HepG2 (cell line): Measurements from ENCODE around the gene KIF1B. TPM values are rescaled to one million over a fixed set of nuclear protein-coding genes. Genes with fewer than 3 reads are reported as not detected.

ENCODE experiments used
- ATAC-seq: fragments of 200-7000 bp; cut with Tn5 transposase; 3 replicates; pipeline ENCODE4 v1.9.1; 2020; ENCODE audit warnings: mild to moderate bottlenecking, moderate library complexity
- BruUV-seq: library from RNA; stranded (reverse); fragments of 400-500 nt; replicated peaks from 2 replicates; lab custom pipeline; 2021; lab: Mats Ljungman, UMichigan
- CTCF ChIA-PET: fragments of 300-600 bp; formaldehyde crosslinking; extraction: SDS; loops from one replicate; lab custom pipeline; 2021; ENCODE audit warnings: low total read pairs, inconsistent platforms, low intra/inter-chr PET ratio; lab: Yijun Ruan, JAX
- POLR2A ChIA-PET: fragments of 350-600 bp; sonication (Branson Sonifier 250); formaldehyde crosslinking; loops from one replicate; lab custom pipeline; 2020; ENCODE audit warnings: antibody characterized with exemption, inconsistent platforms; lab: Yijun Ruan, JAX
- DNase-seq: peaks from one replicate; pipeline ENCODE4 v3.0.0-alpha.2; 2015; ENCODE audit warnings: low spot score
- FAIRE-seq: peaks from 3 replicates; lab custom pipeline; 2011; peaks lifted over from hg19 to GRCh38; lab: Jason Lieb, UNC
- H2AFZ ChIP-seq: one replicate; pipeline ENCODE4 v1.6.1; 2011; ENCODE audit warnings: low read length, inconsistent platforms
- H3K27ac ChIP-seq: fragments of 300-600 bp; 3 replicates; pipeline ENCODE4 v1.8.0; 2011; ENCODE audit warnings: mixed run types, mild to moderate bottlenecking, mixed read lengths, low read length, inconsistent platforms; ENCODE audit not compliant: insufficient read depth; ENCODE audit errors: extremely low read length
- H3K27me3 ChIP-seq, 2 experiments: fragments of 200-600 bp in 1 of 2; 2 replicates in 1 of 2; 3 replicates in 1 of 2; pipeline versions ENCODE4 v1.6.0 to v1.8.0; 2011; ENCODE audit warnings: low read length in 2 of 2, mild to moderate bottlenecking in 2 of 2, moderate library complexity in 2 of 2, inconsistent platforms in 1 of 2; ENCODE audit not compliant: insufficient read depth in 2 of 2, control insufficient read depth in 1 of 2
- H3K36me3 ChIP-seq, 2 experiments: fragments of 200-600 bp in 1 of 2; replicated peaks in 1 of 2; 2 replicates in 1 of 2; 3 replicates in 1 of 2; pipeline versions ENCODE4 v1.5.1 to v1.8.0; 2011; ENCODE audit warnings: low read length in 2 of 2, inconsistent platforms in 1 of 2; ENCODE audit not compliant: insufficient read depth in 2 of 2, control insufficient read depth in 1 of 2
- H3K4me1 ChIP-seq: 2 replicates; pipeline ENCODE4 v1.5.1; 2012; ENCODE audit warnings: low read length, inconsistent platforms; ENCODE audit not compliant: insufficient read depth
- H3K4me2 ChIP-seq: 2 replicates; pipeline ENCODE4 v1.6.0; 2011; ENCODE audit warnings: low read depth, low read length, inconsistent platforms
- H3K4me3 ChIP-seq, 3 experiments: fragments of 200-600 bp in 1 of 3; sonication (generic), shearing (Covaris generic) in 1 of 3; replicated peaks in 1 of 3; 2 replicates each; pipeline ENCODE4 v1.5.1; 2011 to 2016; ENCODE audit warnings: low read length in 3 of 3, inconsistent platforms in 2 of 3, low read depth in 2 of 3, mild to moderate bottlenecking in 2 of 3, control low read depth in 1 of 3, mixed read lengths in 1 of 3; ENCODE audit not compliant: insufficient read depth in 1 of 3
- H3K79me2 ChIP-seq: one replicate; pipeline ENCODE4 v1.6.1; 2011; ENCODE audit warnings: low read length, inconsistent platforms; ENCODE audit not compliant: insufficient read depth
- H3K9ac ChIP-seq: 2 replicates; pipeline ENCODE4 v1.6.0; 2011; ENCODE audit warnings: mild to moderate bottlenecking, low read depth, low read length, inconsistent platforms; ENCODE audit not compliant: insufficient read depth
- H3K9me3 ChIP-seq: 2 replicates; pipeline ENCODE4 v1.5.1; 2012; ENCODE audit warnings: mild to moderate bottlenecking, low read length
- H4K20me1 ChIP-seq: 2 replicates; pipeline ENCODE4 v1.6.0; 2011; ENCODE audit warnings: inconsistent platforms, mild to moderate bottlenecking, low read length, moderate library complexity; ENCODE audit not compliant: insufficient read depth
- HOXA7 ChIP-seq: sonication (generic); formaldehyde crosslinking; IDR thresholded peaks from 2 replicates; pipeline ENCODE4 v1.8.1; 2022; ENCODE audit warnings: mild to moderate bottlenecking, missing genetic modification reagents, moderate library complexity
- KDM3A ChIP-seq: IDR thresholded peaks from 2 replicates; pipeline ENCODE4 v1.6.1; 2018; ENCODE audit warnings: low read depth, missing compliant biosample characterization
- SMARCC2 ChIP-seq: fragments of 450-650 bp; IDR thresholded peaks from 2 replicates; pipeline ENCODE4 v1.6.1; 2017; ENCODE audit warnings: antibody characterized with exemption, mild to moderate bottlenecking
- ZNF121 ChIP-seq: sonication (generic); formaldehyde crosslinking; IDR thresholded peaks from 2 replicates; pipeline ENCODE4 v1.5.0; 2020; ENCODE audit warnings: mild to moderate bottlenecking, missing genetic modification reagents
- ZNF275 ChIP-seq: sonication (generic); formaldehyde crosslinking; IDR thresholded peaks from 2 replicates; pipeline ENCODE4 v1.8.0; 2022; ENCODE audit warnings: missing genetic modification reagents, mild to moderate bottlenecking, inconsistent platforms, borderline replicate concordance
- ZNF646 ChIP-seq: sonication (generic); formaldehyde crosslinking; IDR thresholded peaks from 2 replicates; pipeline ENCODE4 v1.9.0; 2021; ENCODE audit warnings: mild to moderate bottlenecking, missing genetic modification reagents
- ZNF672 ChIP-seq: sonication (generic); formaldehyde crosslinking; IDR thresholded peaks from 2 replicates; pipeline ENCODE4 v1.8.1; 2022; ENCODE audit warnings: missing genetic modification reagents
- ZNF724P ChIP-seq: sonication (generic); formaldehyde crosslinking; IDR thresholded peaks from 2 replicates; pipeline ENCODE4 v1.8.0; 2022; ENCODE audit warnings: missing genetic modification reagents, borderline replicate concordance
- ZNF780A ChIP-seq: sonication (generic); formaldehyde crosslinking; IDR thresholded peaks from 2 replicates; pipeline ENCODE4 v1.8.0; 2022; ENCODE audit warnings: mild to moderate bottlenecking, missing genetic modification reagents, moderate library complexity
- WGBS: methylation state at CpG from one replicate; pipeline ENCODE4 v1.1.6; 2017; ENCODE audit warnings: low lambda C conversion rate; 5-methylcytosine and 5-hydroxymethylcytosine counted together
- in situ Hi-C: cut with HindIII; loops from 2 replicates; pipeline ENCODE4 v1.10.0; 2017; ENCODE audit warnings: low pct_unique_long_range_greater_than_20kb; ENCODE audit not compliant: extremely low pct_ligation_motif_present
- intact Hi-C: fragments of 100-400 bp; cut with micrococcal nuclease; formaldehyde crosslinking; loops from one replicate; pipeline ENCODE4 v1.10.0; 2022; ENCODE audit not compliant: unreplicated experiment
- polyA plus RNA-seq, 8 experiments: library from polyadenylated mRNA; depleted of rRNA in 3 of 8; stranded (reverse) in 7 of 8; unstranded in 1 of 8; fragments of >200 nt; fragmentation: Illumina TruSeq in 4 of 8; extraction: Trizol in 4 of 8; gene quantifications; 2 replicates each; pipeline versions ENCODE4 v1.2.1 to v1.2.3, GENCODE V29; 2011 to 2016; ENCODE audit warnings: low read depth in 4 of 8, missing spikeins in 1 of 8, mixed read lengths in 1 of 8; ENCODE audit not compliant: insufficient read depth in 1 of 8
- total RNA-seq, 5 experiments: library from RNA; depleted of rRNA; stranded (reverse); fragments of >200 nt; fragmentation: Illumina TruSeq; extraction: Trizol; gene quantifications; 2 replicates each; pipeline ENCODE4 v1.2.3, GENCODE V29; 2016; ENCODE audit warnings: low read depth in 1 of 5
- TF ChIP-seq, protein P1 (sequence below): sonication (generic); formaldehyde crosslinking; IDR thresholded peaks from 2 replicates; pipeline ENCODE4 v1.5.1; 2020; ENCODE audit warnings: missing genetic modification reagents, mild to moderate bottlenecking, borderline replicate concordance
- TF ChIP-seq, protein P2 (sequence below): sonication (generic); formaldehyde crosslinking; IDR thresholded peaks from 2 replicates; pipeline ENCODE4 v1.5.0; 2020; ENCODE audit warnings: mild to moderate bottlenecking, missing genetic modification reagents

Gene KIF1B
- total and polyA plus RNA-seq, 2 of the 13 experiments (the other 11 are each of a cell fraction or from before 2014, with no cell fraction given), result 26.7 to 32.5 TPM

DNA sequence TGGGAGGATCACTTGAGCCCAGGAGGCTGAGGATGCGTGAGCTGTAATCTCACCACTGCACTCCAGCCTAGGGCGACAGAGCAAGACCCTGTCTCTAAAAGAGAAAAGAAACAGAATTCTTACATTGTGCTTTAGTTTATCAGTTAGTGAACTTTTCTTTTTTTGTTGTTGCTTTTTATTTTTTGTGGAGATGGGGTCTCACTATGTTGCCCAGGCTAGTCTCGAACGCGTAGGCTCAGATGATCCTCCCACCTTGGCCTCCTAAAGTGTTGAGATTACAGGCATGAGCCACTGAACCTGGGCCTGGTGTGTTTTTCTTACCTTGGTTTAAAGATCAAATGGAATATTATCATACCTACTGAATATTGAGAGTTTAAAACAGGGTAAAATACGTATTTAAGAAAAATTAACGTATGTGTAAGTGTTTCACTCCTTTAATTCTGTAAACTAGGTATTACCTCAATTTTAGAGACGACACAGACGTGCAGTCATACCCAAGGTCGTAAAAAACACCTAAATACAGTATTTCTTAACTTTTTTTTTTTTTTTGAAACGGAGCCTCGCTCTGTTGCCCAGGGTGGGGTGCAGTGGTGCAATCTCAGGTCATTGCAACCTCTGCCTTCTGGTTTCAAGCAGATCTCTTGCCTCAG lies 39.6 kb downstream of the KIF1B start:
- Histone ChIP-seq H4K20me1 (peaks cover 13% of the 10 kb centered on the region), H3K27me3 (no peaks in the 10 kb centered on the region), H3K27ac (no peak overlapping the region), H3K9me3 (no peaks in the 10 kb centered on the region), H3K79me2 (peaks cover 59% of the 10 kb centered on the region), H3K9ac (no peak overlapping the region), H3K4me3 (no peak overlapping the region), H3K4me2 (no peak overlapping the region), H3K36me3 (no peaks in the 10 kb centered on the region; a peak in 1 of 5 replicates), H2AFZ (no peak overlapping the region), H3K4me1 (peaks cover 17% of the 10 kb centered on the region)
- FAIRE-seq, result no peak
- intact Hi-C loops, result no loop called here
- POLR2A ChIA-PET, result interaction anchor here (1.4 kb wide), 1 partner anchor 40 kb away, joined by 4 read pairs; the partner anchor contains the start of gene KIF1B
- CTCF ChIA-PET, result no interaction called here
- DNase-seq, result no peak
- ATAC-seq, result no peak
- in situ Hi-C loops, result no loop called here
- no TSS peak for BruUV-seq
- 98% methylated on average over 12 of the region's 12 CpGs for WGBS
- peak; percentile 76 for TF ChIP-seq ZNF121 (CRISPR knock-in tag)
- no peak for TF ChIP-seq HOXA7 (CRISPR knock-in tag)
- TF ChIP-seq SMARCC2, result no peak
- TF ChIP-seq ZNF275 (CRISPR knock-in tag), result no peak
- no peak for TF ChIP-seq ZNF780A (CRISPR knock-in tag)
- no peak for TF ChIP-seq KDM3A (CRISPR knock-in tag)
- TF ChIP-seq ZNF724P (CRISPR knock-in tag), result no peak
- TF ChIP-seq, protein P1, sequence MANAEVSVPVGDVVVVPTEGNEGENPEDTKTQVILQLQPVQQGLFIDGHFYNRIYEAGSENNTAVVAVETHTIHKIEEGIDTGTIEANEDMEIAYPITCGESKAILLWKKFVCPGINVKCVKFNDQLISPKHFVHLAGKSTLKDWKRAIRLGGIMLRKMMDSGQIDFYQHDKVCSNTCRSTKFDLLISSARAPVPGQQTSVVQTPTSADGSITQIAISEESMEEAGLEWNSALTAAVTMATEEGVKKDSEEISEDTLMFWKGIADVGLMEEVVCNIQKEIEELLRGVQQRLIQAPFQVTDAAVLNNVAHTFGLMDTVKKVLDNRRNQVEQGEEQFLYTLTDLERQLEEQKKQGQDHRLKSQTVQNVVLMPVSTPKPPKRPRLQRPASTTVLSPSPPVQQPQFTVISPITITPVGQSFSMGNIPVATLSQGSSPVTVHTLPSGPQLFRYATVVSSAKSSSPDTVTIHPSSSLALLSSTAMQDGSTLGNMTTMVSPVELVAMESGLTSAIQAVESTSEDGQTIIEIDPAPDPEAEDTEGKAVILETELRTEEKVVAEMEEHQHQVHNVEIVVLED (CRISPR knock-in tag), result no peak
- TF ChIP-seq ZNF646, result no peak
- no peak for TF ChIP-seq ZNF672 (CRISPR knock-in tag)
- TF ChIP-seq, protein P2, sequence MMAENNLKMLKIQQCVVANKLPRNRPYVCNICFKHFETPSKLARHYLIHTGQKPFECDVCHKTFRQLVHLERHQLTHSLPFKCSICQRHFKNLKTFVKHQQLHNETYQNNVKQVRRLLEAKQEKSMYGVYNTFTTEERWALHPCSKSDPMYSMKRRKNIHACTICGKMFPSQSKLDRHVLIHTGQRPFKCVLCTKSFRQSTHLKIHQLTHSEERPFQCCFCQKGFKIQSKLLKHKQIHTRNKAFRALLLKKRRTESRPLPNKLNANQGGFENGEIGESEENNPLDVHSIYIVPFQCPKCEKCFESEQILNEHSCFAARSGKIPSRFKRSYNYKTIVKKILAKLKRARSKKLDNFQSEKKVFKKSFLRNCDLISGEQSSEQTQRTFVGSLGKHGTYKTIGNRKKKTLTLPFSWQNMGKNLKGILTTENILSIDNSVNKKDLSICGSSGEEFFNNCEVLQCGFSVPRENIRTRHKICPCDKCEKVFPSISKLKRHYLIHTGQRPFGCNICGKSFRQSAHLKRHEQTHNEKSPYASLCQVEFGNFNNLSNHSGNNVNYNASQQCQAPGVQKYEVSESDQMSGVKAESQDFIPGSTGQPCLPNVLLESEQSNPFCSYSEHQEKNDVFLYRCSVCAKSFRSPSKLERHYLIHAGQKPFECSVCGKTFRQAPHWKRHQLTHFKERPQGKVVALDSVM (CRISPR knock-in tag), result peak; percentile 25; the same call in 1 of the 2 replicates
